Neural progenitor cell (in vitro differentiated cells): Measurements from ENCODE around the gene MYH15.

Experiments
- CTCF ChIP-seq: fragments of 200-600 bp; sonication (generic); IDR thresholded peaks from 2 replicates; pipeline ENCODE4 v1.5.1; 2017; ENCODE audit warnings: antibody characterized with exemption, mild to moderate bottlenecking
- EZH2 ChIP-seq: fragments of 200-600 bp; sonication (generic); IDR thresholded peaks from 2 replicates; pipeline ENCODE4 v1.6.1; 2017; ENCODE audit warnings: antibody characterized with exemption, mild to moderate bottlenecking, moderate library complexity
- EZH2phosphoT487 ChIP-seq: fragments of 200-600 bp; sonication (generic); IDR thresholded peaks from 2 replicates; pipeline ENCODE4 v1.6.1; 2017; ENCODE audit warnings: antibody characterized with exemption

- TF ChIP-seq CTCF (no peak), EZH2 (no peak), EZH2phosphoT487 (no peak)
Measured at GRCh38 chr3:108359011-108359410, 151.4 kb downstream of the MYH15 start.
